H9 (cell line): Measurements from ENCODE around the gene DNAJC25. TPM values are rescaled to one million over a fixed set of nuclear protein-coding genes. Genes with fewer than 3 reads are reported as not detected.

Experiments
- DNase-seq: peaks from one replicate; pipeline ENCODE4 v3.0.0-alpha.2; 2017
- H2AFZ ChIP-seq: one replicate; pipeline ENCODE4 v1.6.1; 2013; ENCODE audit warnings: mild to moderate bottlenecking, low read length, control low read depth, moderate library complexity
- H2AK5ac ChIP-seq: 2 replicates; pipeline ENCODE4 v1.6.1; 2013; ENCODE audit warnings: low read length, control low read depth, mixed read lengths; ENCODE audit not compliant: insufficient read length
- H2BK120ac ChIP-seq: one replicate; pipeline ENCODE4 v1.6.1; 2013; ENCODE audit warnings: low read depth, mild to moderate bottlenecking, low read length, control low read depth, inconsistent platforms; ENCODE audit not compliant: poor library complexity, severe bottlenecking
- H2BK12ac ChIP-seq: 2 replicates; pipeline ENCODE4 v1.6.1; 2013; ENCODE audit warnings: low read length, control low read depth, mixed read lengths, low read depth; ENCODE audit not compliant: insufficient read length
- H2BK15ac ChIP-seq: 2 replicates; pipeline ENCODE4 v1.6.1; 2013; ENCODE audit warnings: low read depth, low read length, control low read depth
- H2BK20ac ChIP-seq: one replicate; pipeline ENCODE4 v1.6.1; 2013; ENCODE audit warnings: low read depth, mild to moderate bottlenecking, low read length, control low read depth, inconsistent platforms; ENCODE audit not compliant: poor library complexity, severe bottlenecking
- H2BK5ac ChIP-seq: 2 replicates; pipeline ENCODE4 v1.6.1; 2013; ENCODE audit warnings: low read length, control low read depth, mixed read lengths; ENCODE audit not compliant: insufficient read length
- H3K14ac ChIP-seq: 2 replicates; pipeline ENCODE4 v1.6.1; 2013; ENCODE audit warnings: low read length, control low read depth; ENCODE audit not compliant: insufficient read depth
- H3K18ac ChIP-seq: 2 replicates; pipeline ENCODE4 v1.6.1; 2013; ENCODE audit warnings: low read depth, mild to moderate bottlenecking, mixed read lengths, low read length, control low read depth; ENCODE audit not compliant: insufficient read length
- H3K23ac ChIP-seq: 2 replicates; pipeline ENCODE4 v1.6.1; 2013; ENCODE audit warnings: low read length, control low read depth, mixed read lengths, low read depth; ENCODE audit not compliant: insufficient read length
- H3K23me2 ChIP-seq: 2 replicates; pipeline ENCODE4 v1.6.1; 2013; ENCODE audit warnings: low read depth, mild to moderate bottlenecking, mixed read lengths, low read length, control low read depth; ENCODE audit not compliant: insufficient read length, poor library complexity, severe bottlenecking
- H3K27ac ChIP-seq: 2 replicates; pipeline ENCODE4 v1.5.1; 2013; ENCODE audit warnings: low read length, control low read depth, mixed read lengths, low read depth; ENCODE audit not compliant: insufficient read length
- H3K27me3 ChIP-seq: 2 replicates; pipeline ENCODE4 v1.6.1; 2013; ENCODE audit warnings: low read length, control low read depth, inconsistent platforms; ENCODE audit not compliant: insufficient read depth
- H3K4ac ChIP-seq: 2 replicates; pipeline ENCODE4 v1.6.1; 2013; ENCODE audit warnings: low read depth, mild to moderate bottlenecking, control low read depth, inconsistent platforms, low read length, moderate library complexity
- H3K4me1 ChIP-seq: 2 replicates; pipeline ENCODE4 v1.6.1; 2013; ENCODE audit warnings: low read length, control low read depth, inconsistent platforms; ENCODE audit not compliant: insufficient read depth
- H3K4me2 ChIP-seq: 2 replicates; pipeline ENCODE4 v1.6.1; 2013; ENCODE audit warnings: low read length, control low read depth, mixed read lengths; ENCODE audit not compliant: insufficient read length, insufficient read depth
- H3K56ac ChIP-seq: 2 replicates; pipeline ENCODE4 v1.6.1; 2013; ENCODE audit warnings: low read depth, mild to moderate bottlenecking, mixed read lengths, low read length, control low read depth; ENCODE audit not compliant: insufficient read length
- H3K79me1 ChIP-seq: 2 replicates; pipeline ENCODE4 v1.6.1; 2013; ENCODE audit warnings: low read depth, mild to moderate bottlenecking, moderate library complexity, low read length, control low read depth, inconsistent platforms; ENCODE audit not compliant: insufficient read depth, poor library complexity, severe bottlenecking
- H3K79me2 ChIP-seq: 2 replicates; pipeline ENCODE4 v1.6.1; 2013; ENCODE audit warnings: low read length, control low read depth, inconsistent platforms; ENCODE audit not compliant: insufficient read depth
- H3K9ac ChIP-seq: 2 replicates; pipeline ENCODE4 v1.6.1; 2013; ENCODE audit warnings: low read length, control low read depth, mixed read lengths; ENCODE audit not compliant: insufficient read length; ENCODE audit errors: extremely low read depth
- H3K9me3 ChIP-seq: one replicate; pipeline ENCODE4 v1.6.1; 2013; ENCODE audit warnings: low read depth, low read length, inconsistent platforms; ENCODE audit not compliant: control insufficient read depth
- H3T11ph ChIP-seq: one replicate; pipeline ENCODE4 v1.6.1; 2013; ENCODE audit warnings: mild to moderate bottlenecking, low read length, control low read depth, inconsistent platforms
- H4K20me1 ChIP-seq: one replicate; pipeline ENCODE4 v1.6.1; 2013; ENCODE audit not compliant: control insufficient read depth, insufficient read length, insufficient read depth
- H4K5ac ChIP-seq: 2 replicates; pipeline ENCODE4 v1.6.1; 2013; ENCODE audit warnings: low read depth, mild to moderate bottlenecking, mixed read lengths, low read length, control low read depth; ENCODE audit not compliant: insufficient read length
- H4K8ac ChIP-seq: replicated peaks from 2 replicates; pipeline ENCODE4 v1.6.1; 2013; ENCODE audit warnings: low read length, control low read depth, mixed read lengths, low read depth; ENCODE audit not compliant: insufficient read length
- H4K91ac ChIP-seq: 2 replicates; pipeline ENCODE4 v1.6.1; 2013; ENCODE audit warnings: low read depth, mild to moderate bottlenecking, moderate library complexity, mixed read lengths, low read length, control low read depth; ENCODE audit not compliant: insufficient read length
- H3K27ac Mint-ChIP-seq, 3 experiments: 2 replicates in 2 of 3; 3 replicates in 1 of 3; pipeline ENCODE4 v1.8.0; 2020 to 2021; ENCODE audit warnings: mixed read lengths in 3 of 3, mild to moderate bottlenecking in 1 of 3, moderate library complexity in 1 of 3
- H3K27me3 Mint-ChIP-seq: 2 replicates; pipeline ENCODE4 v1.8.0; 2021; ENCODE audit warnings: low read depth, mild to moderate bottlenecking, moderate library complexity, mixed read lengths
- H3K36me3 Mint-ChIP-seq, 3 experiments: 2 replicates in 2 of 3; 3 replicates in 1 of 3; pipeline ENCODE4 v1.8.0; 2020 to 2021; ENCODE audit warnings: low read depth in 3 of 3, mixed read lengths in 3 of 3; ENCODE audit not compliant: insufficient read depth in 1 of 3
- H3K4me1 Mint-ChIP-seq, 2 experiments: 2 replicates each; pipeline ENCODE4 v1.8.0; 2020; ENCODE audit warnings: mixed read lengths in 2 of 2
- H3K4me3 Mint-ChIP-seq, 2 experiments: 2 replicates in 1 of 2; 3 replicates in 1 of 2; pipeline ENCODE4 v1.8.0; 2020 to 2021; ENCODE audit warnings: mild to moderate bottlenecking in 2 of 2, mixed read lengths in 2 of 2, moderate library complexity in 1 of 2
- H3K9me3 Mint-ChIP-seq, 2 experiments: 2 replicates in 1 of 2; 3 replicates in 1 of 2; pipeline ENCODE4 v1.8.0; 2020; ENCODE audit warnings: mild to moderate bottlenecking in 2 of 2, mixed read lengths in 2 of 2, moderate library complexity in 1 of 2
- WGBS: extraction: QIAGEN DNeasy Blood & Tissue Kit; methylation state at CpG from one replicate; pipeline ENCODE4 v1.1.7; 2013; ENCODE audit warnings: missing lambda C conversion rate, low lambda C conversion rate, mixed read lengths; ENCODE audit not compliant: insufficient read length; ENCODE audit errors: extremely low coverage; 5-methylcytosine and 5-hydroxymethylcytosine counted together
- total RNA-seq: library from RNA; stranded (reverse); gene quantifications from 2 replicates; pipeline ENCODE4 v1.2.1, GENCODE V29; 2021
- TF ChIP-seq, protein P1 (sequence below): fragments of 200-600 bp; sonication (generic); conservative IDR thresholded peaks from 3 replicates; pipeline ENCODE4 v1.8.0; 2021; ENCODE audit warnings: antibody characterized with exemption, mild to moderate bottlenecking

DNAJC25 gene
- total RNA-seq, 1 experiment from 2014 or later, result 7.6 TPM

DNA sequence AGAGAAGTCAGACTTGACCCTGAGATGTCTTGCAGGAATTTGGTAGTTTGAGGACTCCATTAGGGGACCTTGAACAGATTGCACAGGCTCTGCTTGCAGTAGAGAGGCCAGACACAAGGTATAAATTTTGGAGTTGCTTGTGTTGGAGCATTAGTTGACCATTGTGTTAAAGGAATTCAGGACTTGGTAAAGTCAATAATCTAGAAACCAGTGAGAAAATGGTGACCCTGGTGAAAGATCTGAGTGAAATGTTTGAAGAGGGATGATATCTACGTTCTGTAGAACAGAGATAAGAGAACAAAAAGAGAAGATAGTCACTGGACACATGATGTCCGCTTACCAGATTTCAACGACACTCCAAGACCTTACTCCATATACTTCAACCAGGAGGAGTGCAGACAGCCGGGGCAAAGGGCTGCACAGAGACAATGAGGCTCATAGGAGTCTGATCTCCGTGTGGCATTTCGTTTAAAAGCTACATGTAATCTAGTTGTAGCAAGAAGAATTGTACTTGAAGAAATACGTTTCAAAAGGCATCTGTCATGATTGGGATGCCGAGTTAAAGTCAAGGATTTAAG is 13.2 kb downstream of the DNAJC25 start:
- no peak overlapping the region for H3K23ac ChIP-seq
- H3K4ac ChIP-seq, result no peak overlapping the region
- Mint-ChIP-seq H3K27me3 (no peaks in the 10 kb centered on the region), H3K4me3 (no peak overlapping the region), H3K4me1 (no peaks in the 10 kb centered on the region), H3K27ac (peak overlapping the region in 1 of 3 experiments; percentile 8; a peak in 1 of 7 replicates), H3K9me3 (no peaks in the 10 kb centered on the region; a peak in 1 of 5 replicates), H3K36me3 (peaks cover 17 to 35% (median 32%) of the 10 kb centered on the region in 3 experiments; a peak in 6 of 7 replicates)
- H4K20me1 ChIP-seq, result no peaks in the 10 kb centered on the region
- no peak overlapping the region for H3K14ac ChIP-seq
- no peak overlapping the region for H4K5ac ChIP-seq
- H2BK120ac ChIP-seq, result no peak overlapping the region
- H2AFZ ChIP-seq, result no peak overlapping the region
- no peaks in the 10 kb centered on the region for H3K4me1 ChIP-seq
- H3K27ac ChIP-seq, result no peak overlapping the region
- no peak for DNase-seq
- no peak overlapping the region for H2BK20ac ChIP-seq
- H3K9me3 ChIP-seq, result no peaks in the 10 kb centered on the region
- no peaks in the 10 kb centered on the region for H3K27me3 ChIP-seq
- H3K18ac ChIP-seq, result no peak overlapping the region
- H3K79me1 ChIP-seq, result no peaks in the 10 kb centered on the region
- no peaks in the 10 kb centered on the region for H3K23me2 ChIP-seq
- no peak overlapping the region for H4K91ac ChIP-seq
- H2BK15ac ChIP-seq, result no peak overlapping the region
- TF ChIP-seq, protein P1, sequence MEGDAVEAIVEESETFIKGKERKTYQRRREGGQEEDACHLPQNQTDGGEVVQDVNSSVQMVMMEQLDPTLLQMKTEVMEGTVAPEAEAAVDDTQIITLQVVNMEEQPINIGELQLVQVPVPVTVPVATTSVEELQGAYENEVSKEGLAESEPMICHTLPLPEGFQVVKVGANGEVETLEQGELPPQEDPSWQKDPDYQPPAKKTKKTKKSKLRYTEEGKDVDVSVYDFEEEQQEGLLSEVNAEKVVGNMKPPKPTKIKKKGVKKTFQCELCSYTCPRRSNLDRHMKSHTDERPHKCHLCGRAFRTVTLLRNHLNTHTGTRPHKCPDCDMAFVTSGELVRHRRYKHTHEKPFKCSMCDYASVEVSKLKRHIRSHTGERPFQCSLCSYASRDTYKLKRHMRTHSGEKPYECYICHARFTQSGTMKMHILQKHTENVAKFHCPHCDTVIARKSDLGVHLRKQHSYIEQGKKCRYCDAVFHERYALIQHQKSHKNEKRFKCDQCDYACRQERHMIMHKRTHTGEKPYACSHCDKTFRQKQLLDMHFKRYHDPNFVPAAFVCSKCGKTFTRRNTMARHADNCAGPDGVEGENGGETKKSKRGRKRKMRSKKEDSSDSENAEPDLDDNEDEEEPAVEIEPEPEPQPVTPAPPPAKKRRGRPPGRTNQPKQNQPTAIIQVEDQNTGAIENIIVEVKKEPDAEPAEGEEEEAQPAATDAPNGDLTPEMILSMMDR, result no peak
- no peak overlapping the region for H2BK12ac ChIP-seq
- H2AK5ac ChIP-seq, result no peak overlapping the region
- no peak overlapping the region for H3K56ac ChIP-seq
- H2BK5ac ChIP-seq, result no peak overlapping the region
- H4K8ac ChIP-seq, result no peak overlapping the region
- no peak overlapping the region for H3K9ac ChIP-seq
- WGBS, result no CpG with 5 or more reads among the region's 8 CpGs
- H3K79me2 ChIP-seq, result no peaks in the 10 kb centered on the region
- no peak overlapping the region for H3T11ph ChIP-seq
- H3K4me2 ChIP-seq, result no peak overlapping the region
